Tibial artery (tissue), 4 donors: ENCODE results near the gene PKD2L1.

Experiments used
- DNase-seq, 2 donors: peaks; one replicate each; pipeline ENCODE4 v3.0.0-alpha.2; 2019
- H3K27ac ChIP-seq, 2 donors: fragments of 200-600 bp; sonication (generic) in 1 of 2; 1 replicate in 1 of 2; 2 replicates in 1 of 2; pipeline ENCODE4 v1.5.1; 2018 to 2019; ENCODE audit warnings: mild to moderate bottlenecking in 1 of 2
- H3K27me3 ChIP-seq, 2 donors: fragments of 200-600 bp; sonication (generic) in 1 of 2; one replicate each; pipeline versions ENCODE4 v1.5.1 to v1.6.0; 2016 to 2019
- H3K36me3 ChIP-seq, 3 donors: fragments of 200-600 bp; sonication (generic) in 2 of 3; one replicate each; pipeline ENCODE4 v1.5.1; 2016 to 2019; ENCODE audit warnings: mild to moderate bottlenecking in 2 of 3
- H3K4me1 ChIP-seq, 4 donors: fragments of 200-600 bp; sonication (generic) in 2 of 4; 1 replicate in 3 of 4; 2 replicates in 1 of 4; pipeline ENCODE4 v1.5.1; 2016 to 2019
- H3K4me3 ChIP-seq, 2 donors: fragments of 200-600 bp; sonication (generic) in 1 of 2; 1 replicate in 1 of 2; 2 replicates in 1 of 2; pipeline ENCODE4 v1.5.1; 2018 to 2019; ENCODE audit warnings: mild to moderate bottlenecking in 2 of 2
- H3K9me3 ChIP-seq, 3 donors: fragments of 200-600 bp; sonication (generic) in 1 of 3; one replicate each; pipeline ENCODE4 v1.5.1; 2016 to 2019
- CTCF ChIP-seq, 2 experiments: fragments of 200-600 bp in 1 of 2; fragments of 450-650 bp in 1 of 2; IDR thresholded peaks; one replicate each; pipeline ENCODE4 v1.5.1; 2017 to 2019; ENCODE audit warnings: antibody characterized with exemption in 2 of 2, mild to moderate bottlenecking in 1 of 2, moderate library complexity in 1 of 2
- intact Hi-C: fragments of 100-400 bp; cut with DNase I; formaldehyde crosslinking; loops from one replicate; pipeline ENCODE4 v1.15.0; 2023; ENCODE audit warnings: low total_unique reads

The PKD2L1 gene

GRCh38 chr10:100364175-100364574 lies 34.1 kb upstream of the PKD2L1 start:
- DNase-seq, result no peak
- Histone ChIP-seq H3K4me3 (no peak overlapping the region), H3K9me3 (no peaks in the 10 kb centered on the region), H3K4me1 (peaks cover 0 to 18% (median 10%) of the 10 kb centered on the region in 4 donors), H3K27me3 (no peaks in the 10 kb centered on the region), H3K27ac (no peak overlapping the region), H3K36me3 (peaks cover 0 to 10% (median 0%) of the 10 kb centered on the region in 3 donors)
- TF ChIP-seq CTCF (IDR thresholded peaks at IDR 0.05), result no peak
- intact Hi-C loops, result no loop called here

- H3K36me3 ChIP-seq, result peaks cover 0 to 10% (median 0%) of the 10 kb centered on the region in 3 donors
- no peaks in the 10 kb centered on the region for H3K9me3 ChIP-seq
- peaks cover 0 to 18% (median 10%) of the 10 kb centered on the region in 4 donors for H3K4me1 ChIP-seq
- H3K4me3 ChIP-seq, result no peak overlapping the region
- intact Hi-C loops, result no loop called here
- no peaks in the 10 kb centered on the region for H3K27me3 ChIP-seq
- no peak for DNase-seq
- no peak for TF ChIP-seq CTCF (IDR thresholded peaks at IDR 0.05)
- no peak overlapping the region for H3K27ac ChIP-seq
These were observed 32.8 kb upstream of the PKD2L1 start for GRCh38 chr10:100362570-100363496.

DNA sequence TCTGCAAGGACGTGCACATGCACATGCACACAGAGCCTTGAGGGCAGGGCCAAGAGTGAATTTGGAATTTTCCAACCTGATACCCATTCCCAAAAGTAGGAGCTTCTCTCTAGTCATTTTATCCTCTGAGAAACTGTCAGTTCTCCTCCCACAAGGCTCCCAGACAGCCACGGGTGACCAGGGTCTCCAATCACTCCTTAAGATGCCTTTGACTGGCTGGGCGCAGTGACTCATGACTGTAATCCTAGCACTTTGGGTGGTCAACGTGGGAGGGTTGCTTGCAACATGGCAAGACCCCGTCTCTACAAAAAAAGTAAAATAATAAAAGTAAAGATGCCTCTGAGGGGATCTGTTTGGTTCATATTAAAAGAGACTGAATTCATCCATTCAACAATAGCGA lies 30.2 kb upstream of the PKD2L1 start:
- Histone ChIP-seq H3K27me3 (no peaks in the 10 kb centered on the region), H3K4me3 (no peak overlapping the region), H3K4me1 (peaks cover 0 to 15% (median 8%) of the 10 kb centered on the region in 4 donors), H3K27ac (no peak overlapping the region), H3K9me3 (no peaks in the 10 kb centered on the region), H3K36me3 (peaks cover 0 to 24% (median 5%) of the 10 kb centered on the region in 3 donors)
- DNase-seq, result no peak
- intact Hi-C loops, result no loop called here
- TF ChIP-seq CTCF (IDR thresholded peaks at IDR 0.05), result no peak

- peaks cover 0 to 9% (median 4%) of the 10 kb centered on the region in 4 donors for H3K4me1 ChIP-seq
- DNase-seq, result no peak
These were observed 29.6 kb upstream of the PKD2L1 start for GRCh38 chr10:100359529-100360150.

DNA sequence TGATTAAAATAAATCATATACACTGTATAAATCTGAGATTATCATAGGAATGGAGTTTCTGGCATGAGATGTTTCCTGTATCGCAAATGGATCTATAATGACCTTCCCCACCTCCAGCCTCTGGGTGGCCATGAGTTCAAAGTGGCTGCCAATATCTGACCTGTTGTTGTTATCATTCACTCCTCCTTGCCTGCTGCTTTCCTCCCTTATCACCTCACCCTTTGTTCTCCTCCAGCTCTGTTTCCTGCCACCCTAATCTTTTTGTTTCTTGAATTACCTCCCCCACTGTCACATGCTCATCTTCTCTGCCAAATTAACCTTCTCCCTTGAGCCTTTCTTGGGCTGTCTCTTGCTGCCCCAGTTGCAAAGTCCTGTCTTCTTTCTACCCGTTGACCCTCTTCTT lies 29.0 kb upstream of the PKD2L1 start:
- H3K4me1 ChIP-seq, result peaks cover 0 to 8% (median 2%) of the 10 kb centered on the region in 4 donors
- no peak for TF ChIP-seq CTCF (IDR thresholded peaks at IDR 0.05)
- H3K9me3 ChIP-seq, result no peaks in the 10 kb centered on the region
- H3K27me3 ChIP-seq, result no peaks in the 10 kb centered on the region
- no peak for DNase-seq
- H3K27ac ChIP-seq, result no peak overlapping the region
- H3K4me3 ChIP-seq, result no peak overlapping the region
- intact Hi-C loops, result no loop called here
- peaks cover 0 to 34% (median 14%) of the 10 kb centered on the region in 3 donors for H3K36me3 ChIP-seq

More at GRCh38 chr10:100359529-100360150, 29.6 kb upstream of the PKD2L1 start:
- no peak overlapping the region for H3K4me3 ChIP-seq
- H3K36me3 ChIP-seq, result peaks cover 0 to 28% (median 11%) of the 10 kb centered on the region in 3 donors
- H3K27ac ChIP-seq, result no peak overlapping the region
- intact Hi-C loops, result no loop called here
- no peaks in the 10 kb centered on the region for H3K9me3 ChIP-seq
- no peak for TF ChIP-seq CTCF (IDR thresholded peaks at IDR 0.05)
- no peaks in the 10 kb centered on the region for H3K27me3 ChIP-seq
